GM12878 (cell line): Measurements from ENCODE around the gene EXD1.

Experiments used
- CTCF ChIP-seq, 3 experiments: IDR thresholded peaks in 2 of 3; conservative IDR thresholded peaks in 1 of 3; 2 replicates each; pipeline ENCODE4 v1.5.1; 2011; ENCODE audit warnings: low read depth in 3 of 3, low read length in 3 of 3, mild to moderate bottlenecking in 3 of 3, control low read depth in 2 of 3, moderate library complexity in 2 of 3, inconsistent platforms in 1 of 3, mixed read lengths in 1 of 3; ENCODE audit not compliant: control insufficient read depth in 2 of 3, insufficient read depth in 1 of 3; ENCODE audit errors: extremely low read depth in 1 of 3
- HCFC1 ChIP-seq: fragments of 150-350 bp; IDR thresholded peaks from 2 replicates; pipeline ENCODE4 v1.6.1; 2014; ENCODE audit warnings: low read length
- NRF1 ChIP-seq: conservative IDR thresholded peaks from 2 replicates; pipeline ENCODE4 v1.6.1; 2011; ENCODE audit warnings: mild to moderate bottlenecking, low read depth, low read length, improper control_type of control experiment
- PAX8 ChIP-seq: fragments of 450-650 bp; IDR thresholded peaks from 2 replicates; pipeline ENCODE4 v1.6.1; 2017; ENCODE audit warnings: mild to moderate bottlenecking, moderate library complexity
- ZNF24 ChIP-seq: fragments of 450-650 bp; IDR thresholded peaks from 2 replicates; pipeline ENCODE4 v1.6.1; 2017; ENCODE audit warnings: antibody characterized with exemption, mild to moderate bottlenecking
- ZSCAN29 ChIP-seq: fragments of 450-650 bp; IDR thresholded peaks from 2 replicates; pipeline ENCODE4 v1.6.1; 2017; ENCODE audit warnings: mild to moderate bottlenecking, moderate library complexity
- TF ChIP-seq, protein P1 (sequence below): IDR thresholded peaks from 2 replicates; pipeline ENCODE4 v1.6.1; 2012; ENCODE audit warnings: low read length, inconsistent platforms

GRCh38 chr15:41258750-41259471, 28.4 kb upstream of the EXD1 start:
- TF ChIP-seq ZNF24 (no peak), HCFC1 (no peak), PAX8 (no peak), CTCF (IDR thresholded peaks at IDR 0.05 in 2 of 3, conservative IDR thresholded peaks at IDR 0.05 in 1 of 3; ENCODE audit: control insufficient read depth in 2 of 3, extremely low read depth in 1 of 3, insufficient read depth in 1 of 3, low read depth in 3 of 3, low read length in 3 of 3) (no peak), ZSCAN29 (no peak), NRF1 (no peak)
- TF ChIP-seq, protein P1, sequence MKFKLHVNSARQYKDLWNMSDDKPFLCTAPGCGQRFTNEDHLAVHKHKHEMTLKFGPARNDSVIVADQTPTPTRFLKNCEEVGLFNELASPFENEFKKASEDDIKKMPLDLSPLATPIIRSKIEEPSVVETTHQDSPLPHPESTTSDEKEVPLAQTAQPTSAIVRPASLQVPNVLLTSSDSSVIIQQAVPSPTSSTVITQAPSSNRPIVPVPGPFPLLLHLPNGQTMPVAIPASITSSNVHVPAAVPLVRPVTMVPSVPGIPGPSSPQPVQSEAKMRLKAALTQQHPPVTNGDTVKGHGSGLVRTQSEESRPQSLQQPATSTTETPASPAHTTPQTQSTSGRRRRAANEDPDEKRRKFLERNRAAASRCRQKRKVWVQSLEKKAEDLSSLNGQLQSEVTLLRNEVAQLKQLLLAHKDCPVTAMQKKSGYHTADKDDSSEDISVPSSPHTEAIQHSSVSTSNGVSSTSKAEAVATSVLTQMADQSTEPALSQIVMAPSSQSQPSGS: no peak
